ENCODE data around the gene ZDHHC7. TPM values are rescaled to one million over a fixed set of nuclear protein-coding genes. Genes with fewer than 3 reads are reported as not detected.

ZDHHC7 gene
- total RNA-seq, 1 donor from 2014 or later: 37.3 TPM

DNA sequence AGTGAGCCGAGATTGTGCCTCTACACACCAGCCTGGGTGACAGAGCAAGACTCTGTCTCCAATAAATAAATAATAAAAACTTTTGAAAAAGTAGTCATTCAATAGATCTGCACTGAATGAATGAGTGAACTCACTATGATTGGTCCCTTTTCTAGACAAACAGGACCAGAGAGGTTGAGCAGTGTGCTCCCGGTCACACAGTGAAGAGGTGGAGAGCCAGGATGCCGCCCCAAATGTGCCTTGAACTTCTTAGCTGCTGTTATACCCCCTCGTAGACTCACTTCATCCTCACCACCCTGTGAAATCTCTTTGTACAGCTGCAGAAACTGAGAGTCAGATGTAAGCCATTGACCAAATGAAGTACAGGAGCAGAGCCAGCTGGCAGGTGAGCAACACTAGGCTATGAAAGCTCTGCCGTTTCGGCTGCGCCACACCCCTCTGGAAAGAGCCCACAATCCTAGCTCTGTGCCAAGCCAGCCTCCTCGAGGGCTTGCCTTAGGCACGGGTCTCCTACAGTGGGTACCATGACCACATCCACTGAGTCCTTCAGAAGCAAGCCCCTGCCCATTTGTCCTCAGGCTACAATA, 8.4 kb upstream of the ZDHHC7 start:
- intact Hi-C loops (cut with DNase I): loop anchor here (10.0 kb wide), 1 partner anchor 1505 kb away; no protein-coding TSS in a partner anchor
- Histone ChIP-seq H3K4me1 (peaks cover 9% of the 10 kb centered on the region), H3K27ac (no peak overlapping the region), H3K36me3 (no peaks in the 10 kb centered on the region), H3K27me3 (no peaks in the 10 kb centered on the region), H3K9me3 (no peaks in the 10 kb centered on the region), H3K4me3 (no peak overlapping the region)
- TF ChIP-seq, protein P1, sequence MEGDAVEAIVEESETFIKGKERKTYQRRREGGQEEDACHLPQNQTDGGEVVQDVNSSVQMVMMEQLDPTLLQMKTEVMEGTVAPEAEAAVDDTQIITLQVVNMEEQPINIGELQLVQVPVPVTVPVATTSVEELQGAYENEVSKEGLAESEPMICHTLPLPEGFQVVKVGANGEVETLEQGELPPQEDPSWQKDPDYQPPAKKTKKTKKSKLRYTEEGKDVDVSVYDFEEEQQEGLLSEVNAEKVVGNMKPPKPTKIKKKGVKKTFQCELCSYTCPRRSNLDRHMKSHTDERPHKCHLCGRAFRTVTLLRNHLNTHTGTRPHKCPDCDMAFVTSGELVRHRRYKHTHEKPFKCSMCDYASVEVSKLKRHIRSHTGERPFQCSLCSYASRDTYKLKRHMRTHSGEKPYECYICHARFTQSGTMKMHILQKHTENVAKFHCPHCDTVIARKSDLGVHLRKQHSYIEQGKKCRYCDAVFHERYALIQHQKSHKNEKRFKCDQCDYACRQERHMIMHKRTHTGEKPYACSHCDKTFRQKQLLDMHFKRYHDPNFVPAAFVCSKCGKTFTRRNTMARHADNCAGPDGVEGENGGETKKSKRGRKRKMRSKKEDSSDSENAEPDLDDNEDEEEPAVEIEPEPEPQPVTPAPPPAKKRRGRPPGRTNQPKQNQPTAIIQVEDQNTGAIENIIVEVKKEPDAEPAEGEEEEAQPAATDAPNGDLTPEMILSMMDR (IDR thresholded peaks at IDR 0.05): no peak
- TF ChIP-seq POLR2AphosphoS5 (IDR thresholded peaks at IDR 0.05; ENCODE audit: insufficient read depth in 1 of 2, low read depth in 1 of 2) (no peak), POLR2A (IDR thresholded peaks at IDR 0.05) (no peak)
- no peak for DNase-seq (ENCODE audit: extremely low spot score in 2 of 2)

DNA sequence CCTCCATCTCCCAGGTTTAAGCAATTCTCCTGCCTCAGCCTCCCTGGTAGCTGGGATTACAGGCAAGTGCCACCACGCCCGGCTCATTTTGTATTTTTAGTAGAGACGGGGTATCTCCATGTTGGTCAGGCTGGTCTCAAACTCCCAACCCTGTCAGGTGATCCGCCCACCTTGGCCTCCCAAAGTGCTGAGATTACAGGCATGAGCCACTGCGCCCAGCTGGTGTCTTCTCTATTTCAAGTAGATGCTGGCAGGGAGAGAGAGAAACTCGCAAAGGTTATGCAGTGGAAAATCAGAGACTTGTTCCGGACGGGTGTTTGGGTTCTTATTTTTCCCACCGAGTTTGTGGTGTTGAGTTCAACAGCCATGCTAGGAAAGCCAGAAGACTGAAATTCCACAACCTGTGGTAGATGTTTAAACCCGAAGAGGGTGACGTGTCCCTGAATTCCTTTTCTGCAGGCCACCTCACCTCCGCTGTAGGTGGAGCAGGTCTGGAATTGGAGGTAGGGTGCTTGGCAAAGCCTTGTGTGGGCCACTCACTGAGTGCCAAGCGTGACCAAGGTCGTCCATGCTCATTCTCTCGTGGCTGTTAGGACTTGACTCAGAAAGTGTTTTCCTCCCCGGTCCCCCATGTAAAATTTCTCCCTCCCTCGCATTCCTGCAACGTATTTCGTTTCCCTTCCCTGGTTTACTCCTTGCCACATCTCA, 7.3 kb upstream of the ZDHHC7 start:
- TF ChIP-seq, protein P1 (IDR thresholded peaks at IDR 0.05): no peak
- TF ChIP-seq POLR2A (IDR thresholded peaks at IDR 0.05) (no peak), POLR2AphosphoS5 (IDR thresholded peaks at IDR 0.05; ENCODE audit: insufficient read depth in 1 of 2, low read depth in 1 of 2) (no peak)
- Histone ChIP-seq H3K4me3 (no peak overlapping the region), H3K27me3 (no peaks in the 10 kb centered on the region), H3K9me3 (no peaks in the 10 kb centered on the region), H3K27ac (no peak overlapping the region), H3K4me1 (peaks cover 9% of the 10 kb centered on the region), H3K36me3 (no peaks in the 10 kb centered on the region)
- DNase-seq (ENCODE audit: extremely low spot score in 2 of 2): no peak
- intact Hi-C loops (cut with DNase I): no loop called here

DNA sequence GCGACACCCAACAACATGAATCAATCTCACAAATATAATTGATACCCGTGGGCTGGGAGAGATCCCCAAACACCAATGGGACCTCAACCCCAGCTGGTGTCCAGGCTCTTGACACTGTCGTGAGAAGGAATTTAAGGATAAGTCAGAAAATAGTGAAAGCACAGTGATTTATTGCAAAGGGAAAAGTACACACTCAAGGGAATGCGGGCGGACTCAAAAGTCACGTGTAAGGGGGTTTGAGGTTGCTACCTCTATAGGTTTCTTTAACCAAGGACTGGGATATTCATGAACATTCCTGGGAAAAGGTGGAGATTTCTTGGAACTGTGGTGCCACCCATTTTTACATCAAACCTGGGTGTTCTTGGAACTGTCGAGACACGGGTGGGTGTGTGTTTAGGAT, 6.3 kb upstream of the ZDHHC7 start:
- no peaks in the 10 kb centered on the region for H3K36me3 ChIP-seq
- no peak for DNase-seq (ENCODE audit: extremely low spot score in 2 of 2)
- no peak overlapping the region for H3K27ac ChIP-seq
- H3K27me3 ChIP-seq: no peaks in the 10 kb centered on the region
- H3K4me3 ChIP-seq: no peak overlapping the region
- intact Hi-C loops (cut with DNase I): no loop called here
- no peaks in the 10 kb centered on the region for H3K9me3 ChIP-seq
- H3K4me1 ChIP-seq: peaks cover 9% of the 10 kb centered on the region
- no peak for TF ChIP-seq POLR2AphosphoS5 (IDR thresholded peaks at IDR 0.05; ENCODE audit: insufficient read depth in 1 of 2, low read depth in 1 of 2)
- TF ChIP-seq POLR2A (IDR thresholded peaks at IDR 0.05): no peak

DNA sequence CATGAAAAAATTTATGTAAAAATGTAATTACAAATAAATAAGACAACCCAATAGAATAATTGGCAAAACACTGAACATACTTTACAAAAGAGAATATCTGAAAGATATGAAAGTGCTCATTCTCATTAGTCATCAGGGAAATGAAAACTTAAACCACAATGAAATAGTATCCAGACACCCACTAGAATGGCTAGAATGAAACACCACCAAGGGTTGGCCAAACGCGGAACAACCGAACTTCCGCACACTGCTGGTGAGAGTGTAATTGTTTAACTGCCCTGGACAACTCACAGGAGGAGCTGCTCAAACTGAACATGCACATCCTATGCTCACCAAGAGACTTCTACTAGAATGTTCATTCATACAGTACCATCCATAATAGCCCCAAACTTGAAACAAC, 5.8 kb upstream of the ZDHHC7 start:
- DNase-seq (ENCODE audit: extremely low spot score in 2 of 2): no peak
- Histone ChIP-seq H3K4me3 (no peak overlapping the region), H3K4me1 (peaks cover 10% of the 10 kb centered on the region), H3K36me3 (no peaks in the 10 kb centered on the region), H3K9me3 (no peaks in the 10 kb centered on the region), H3K27me3 (no peaks in the 10 kb centered on the region), H3K27ac (no peak overlapping the region)
- TF ChIP-seq, protein P1 (IDR thresholded peaks at IDR 0.05): no peak
- no peak for TF ChIP-seq POLR2AphosphoS5 (IDR thresholded peaks at IDR 0.05; ENCODE audit: insufficient read depth in 1 of 2, low read depth in 1 of 2)
- intact Hi-C loops (cut with DNase I): no loop called here

DNA sequence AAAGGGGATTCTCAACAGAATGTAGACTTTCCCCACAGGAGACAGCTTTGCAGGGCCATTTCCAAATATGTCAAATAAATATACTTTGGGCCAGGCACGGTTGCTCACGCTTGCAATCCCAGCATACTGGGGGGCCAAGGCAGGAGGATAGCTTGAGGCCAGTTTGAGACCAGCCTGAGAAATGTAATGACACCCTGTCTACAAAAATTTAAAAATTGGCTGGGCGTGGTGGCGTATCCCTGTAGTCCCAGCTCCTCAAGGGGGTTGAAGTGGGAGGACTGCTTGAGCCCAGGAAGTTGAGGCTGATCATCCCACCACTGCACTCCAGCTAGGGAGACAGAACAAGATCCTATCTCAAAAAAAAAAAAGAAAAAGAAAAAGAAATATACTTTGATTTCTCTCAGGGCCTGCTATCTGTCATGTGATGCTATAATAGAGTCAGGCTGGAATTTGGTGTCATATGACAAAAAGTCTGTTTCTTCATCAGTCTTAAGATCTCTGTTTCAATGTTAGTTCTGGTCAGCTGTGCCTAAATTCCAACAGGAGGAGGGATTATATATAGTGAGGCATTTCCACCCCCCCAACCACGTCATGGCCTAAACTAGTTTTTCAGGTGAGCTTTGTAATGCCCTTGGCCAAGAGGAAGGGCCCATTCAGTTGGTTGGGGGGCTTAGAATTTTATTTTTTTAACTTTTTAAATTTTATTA, 4.3 kb upstream of the ZDHHC7 start:
- peaks cover 18% of the 10 kb centered on the region for H3K4me1 ChIP-seq
- no peaks in the 10 kb centered on the region for H3K9me3 ChIP-seq
- DNase-seq (ENCODE audit: extremely low spot score in 2 of 2): no peak
- no peaks in the 10 kb centered on the region for H3K36me3 ChIP-seq
- no peak overlapping the region for H3K4me3 ChIP-seq
- TF ChIP-seq POLR2AphosphoS5 (IDR thresholded peaks at IDR 0.05; ENCODE audit: insufficient read depth in 1 of 2, low read depth in 1 of 2): no peak
- TF ChIP-seq POLR2A (IDR thresholded peaks at IDR 0.05): no peak
- TF ChIP-seq, protein P1 (IDR thresholded peaks at IDR 0.05): no peak
- no peaks in the 10 kb centered on the region for H3K27me3 ChIP-seq
- intact Hi-C loops (cut with DNase I): no loop called here
- H3K27ac ChIP-seq: no peak overlapping the region

Data from vagina (tissue), 2 donors.